ENCODE data around the gene ARID4B.
"Not testable (repeated sequence)": the region's sequence is repeated elsewhere in the genome, so short reads cannot be mapped to it uniquely, and the experiment has no call there.

The ARID4B gene

DNA sequence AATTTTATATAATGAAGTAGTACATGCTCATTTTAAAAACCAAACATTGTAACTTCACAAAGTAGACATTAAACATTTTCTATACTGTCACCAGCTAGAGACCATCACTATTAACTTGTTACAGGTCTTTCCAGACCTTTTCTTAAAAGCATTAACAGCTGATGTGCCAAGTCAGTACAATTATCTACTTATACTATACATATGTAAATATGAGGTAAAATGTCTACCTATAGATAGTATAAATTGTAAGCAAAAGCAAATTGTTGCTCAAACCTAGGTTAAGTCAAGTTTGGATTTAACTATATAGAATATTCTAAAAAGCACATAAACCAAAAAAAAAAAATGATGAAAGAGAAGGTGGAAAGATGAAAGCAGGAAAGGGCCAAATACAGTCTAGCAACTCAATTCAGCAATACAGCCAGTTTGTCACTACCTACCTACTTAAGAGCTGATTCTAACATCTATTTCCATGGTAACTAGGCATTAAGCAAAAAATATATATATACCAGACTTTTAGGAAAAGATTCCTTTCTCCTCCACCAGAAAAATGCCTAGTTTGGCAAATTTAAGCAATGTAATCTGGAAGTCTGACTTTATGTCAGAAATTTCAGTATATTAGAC is 34.5 kb downstream of the ARID4B start:
- DNase-seq: no peak

GRCh38 chr1:235292790-235293189 is 35.2 kb downstream of the ARID4B start:
- no peak for DNase-seq

- no peak for DNase-seq
Measured at GRCh38 chr1:235291599-235292091, 36.3 kb downstream of the ARID4B start.

GRCh38 chr1:235290740-235291502 is 37.1 kb downstream of the ARID4B start:
- DNase-seq: no peak

GRCh38 chr1:235289859-235290739 is 37.9 kb downstream of the ARID4B start:
- DNase-seq: no peak

- no peak for DNase-seq
Measured at GRCh38 chr1:235287208-235287882, 40.6 kb downstream of the ARID4B start.

GRCh38 chr1:235286667-235287066 is 41.3 kb downstream of the ARID4B start:
- no peak for DNase-seq

GRCh38 chr1:235284231-235284769 is 43.7 kb downstream of the ARID4B start:
- DNase-seq: no peak

- DNase-seq: not testable (repeated sequence)
Measured at GRCh38 chr1:235283636-235284035, 44.3 kb downstream of the ARID4B start.

DNA sequence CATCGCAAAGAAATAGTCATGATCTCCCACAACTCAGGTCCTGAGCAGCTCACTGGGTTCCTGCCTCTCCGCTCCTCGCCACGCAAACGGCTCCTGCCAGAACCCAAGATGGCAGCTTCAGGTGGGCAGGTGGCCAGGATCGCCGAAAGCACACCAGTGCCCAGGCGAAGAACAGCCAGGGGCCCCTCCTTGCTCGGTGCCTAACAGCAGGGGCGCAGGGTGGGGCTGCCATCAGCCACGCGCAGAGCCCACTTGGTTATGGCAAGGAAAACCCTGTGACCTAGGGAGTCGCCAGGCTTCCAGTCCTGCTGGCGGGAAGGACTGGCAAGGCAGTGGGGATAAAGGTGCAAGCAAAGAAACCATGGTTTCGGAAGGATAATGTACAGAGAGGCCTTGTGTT is 47.5 kb downstream of the ARID4B start:
- no peak for DNase-seq

- DNase-seq: no peak
Measured at GRCh38 chr1:235279694-235280093, 48.3 kb downstream of the ARID4B start.

GRCh38 chr1:235278915-235279292 is 49.1 kb downstream of the ARID4B start:
- no peak for DNase-seq

DNA sequence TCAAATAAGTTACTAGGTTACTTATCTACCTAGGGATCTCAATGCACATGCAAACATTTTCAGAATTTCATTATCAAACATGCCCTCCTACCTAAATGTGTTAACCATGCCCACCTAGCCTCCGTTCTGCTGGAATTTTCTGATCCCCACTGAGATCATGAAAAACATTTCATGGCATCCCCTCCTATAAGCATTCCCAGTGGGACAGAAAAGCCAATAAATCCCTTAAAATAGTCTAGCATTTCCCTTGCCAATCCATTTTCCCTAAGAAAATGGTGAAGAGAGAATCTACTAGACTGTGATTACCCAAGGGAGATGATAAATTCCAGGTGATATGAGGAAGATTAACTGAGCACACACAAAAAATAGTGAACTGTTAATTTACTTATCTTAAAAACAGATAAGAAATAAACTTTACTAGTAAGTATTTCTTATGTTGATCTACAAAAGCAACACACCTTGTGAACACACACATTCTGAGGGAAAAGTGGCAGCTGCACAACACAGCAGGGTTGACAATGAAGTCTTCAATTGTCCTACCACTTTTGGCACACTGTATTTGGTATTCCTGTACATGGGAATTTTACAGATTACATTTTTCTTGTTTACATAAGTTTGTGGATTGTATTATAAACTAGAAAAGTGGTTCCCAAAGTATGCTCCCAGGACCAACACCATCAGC is 49.6 kb downstream of the ARID4B start:
- DNase-seq: no peak

GRCh38 chr1:235277709-235278108 is 50.3 kb downstream of the ARID4B start:
- no peak for DNase-seq

DNA sequence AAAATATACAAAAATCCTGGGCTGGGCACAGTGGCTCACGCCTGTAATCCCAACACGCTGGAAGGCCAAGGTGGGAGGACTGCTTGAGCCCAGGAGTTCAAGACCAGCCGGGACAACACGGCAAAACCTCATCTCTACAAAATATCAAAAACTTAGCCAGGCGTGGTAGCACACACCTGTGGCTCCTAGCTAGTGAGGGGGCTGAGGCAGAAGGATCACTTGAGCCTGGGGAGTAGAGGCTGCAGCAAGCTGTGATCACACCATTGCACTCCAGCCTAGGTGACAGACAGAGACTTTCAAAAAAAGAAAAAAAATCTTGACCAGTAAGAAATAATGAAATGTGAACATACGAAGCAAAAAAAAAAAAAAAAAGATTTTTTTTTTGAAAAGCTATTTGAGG is 52.1 kb downstream of the ARID4B start:
- no peak for DNase-seq

GRCh38 chr1:235275223-235275622 is 52.8 kb downstream of the ARID4B start:
- DNase-seq: no peak

DNA sequence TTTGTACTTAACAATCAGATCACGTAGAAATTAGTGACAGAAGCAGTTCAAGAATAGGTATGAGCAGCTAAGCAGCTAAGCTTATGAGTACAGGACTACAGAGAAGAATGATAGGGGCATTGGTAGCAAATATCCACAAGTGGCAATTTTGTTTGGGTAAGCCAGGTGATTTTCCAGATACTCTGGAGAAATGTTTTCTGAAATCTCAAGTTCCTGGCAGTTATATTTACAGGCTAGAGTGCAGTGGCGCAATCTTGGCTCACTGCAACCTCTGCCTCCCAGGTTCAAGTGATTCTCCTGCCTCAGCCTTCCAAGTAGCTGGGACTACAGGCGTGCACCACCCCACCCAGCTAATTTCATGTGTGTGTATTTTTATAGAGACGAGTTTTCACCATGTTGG is 55.1 kb downstream of the ARID4B start:
- DNase-seq: no peak

DNA sequence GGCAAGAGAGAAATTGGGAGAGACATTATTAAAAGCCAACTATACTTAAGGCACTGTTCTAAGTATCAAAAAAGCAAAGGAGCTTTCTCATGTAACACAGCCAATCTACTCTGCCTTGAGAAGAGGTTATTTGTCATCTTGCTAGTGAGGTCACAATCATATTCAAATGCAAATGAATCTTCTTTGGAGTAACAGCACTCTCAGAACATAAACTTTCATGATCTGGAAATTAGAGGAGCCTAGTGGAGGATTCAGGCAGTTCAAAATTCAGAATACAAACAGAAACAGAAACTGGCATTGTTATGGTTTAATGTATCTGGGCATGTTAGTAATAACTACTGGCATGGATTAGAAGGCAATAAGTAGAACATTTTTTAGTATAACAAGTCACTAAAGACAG is 57.4 kb downstream of the ARID4B start:
- DNase-seq: no peak

DNA sequence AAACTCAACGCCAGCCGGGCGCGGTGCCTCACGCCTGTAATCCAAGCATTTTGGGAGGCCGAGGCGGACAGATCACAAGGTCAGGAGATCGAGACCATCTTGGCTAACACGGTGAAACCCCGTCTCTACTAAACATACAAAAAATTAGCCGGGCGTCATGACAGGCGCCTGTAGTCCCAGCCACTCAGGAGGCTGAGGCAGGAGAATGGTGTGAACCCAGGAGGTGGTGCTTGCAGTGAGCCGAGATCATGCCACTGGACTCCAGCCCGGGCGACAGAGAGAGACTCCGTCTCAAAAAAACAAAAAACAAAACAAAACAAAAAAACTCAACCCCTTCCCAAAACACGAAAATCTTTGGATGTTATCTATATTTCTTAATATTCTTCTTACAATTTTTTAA is 58.0 kb downstream of the ARID4B start:
- not testable (repeated sequence) for DNase-seq

- DNase-seq: no peak
Measured at GRCh38 chr1:235268379-235269125, 59.4 kb downstream of the ARID4B start.

DNA sequence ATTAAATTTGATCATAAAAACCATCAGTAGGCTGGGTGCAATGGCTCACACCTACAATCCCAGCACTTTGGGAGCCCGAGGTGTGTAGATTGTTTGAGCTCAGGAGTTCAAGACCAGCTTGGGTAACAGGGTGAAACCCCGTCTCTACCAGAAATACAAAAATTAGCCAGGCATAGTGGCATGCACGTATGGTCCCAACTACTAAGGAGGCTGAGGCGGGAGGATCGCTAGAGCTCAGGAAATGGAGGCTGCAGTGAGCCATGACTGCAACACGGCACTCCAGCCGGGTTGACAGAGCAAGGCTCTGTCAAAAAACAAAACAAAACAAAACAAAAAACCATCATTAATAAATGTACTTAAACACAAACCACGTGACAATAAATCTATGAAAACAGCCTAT is 61.0 kb downstream of the ARID4B start:
- DNase-seq: no peak

All from NCI-H1105 (cell line).